ENCODE data around the gene IVD.
A peak's percentile ranks its signal among the peaks of the same experiment; 100 is the strongest.

IVD gene

DNA sequence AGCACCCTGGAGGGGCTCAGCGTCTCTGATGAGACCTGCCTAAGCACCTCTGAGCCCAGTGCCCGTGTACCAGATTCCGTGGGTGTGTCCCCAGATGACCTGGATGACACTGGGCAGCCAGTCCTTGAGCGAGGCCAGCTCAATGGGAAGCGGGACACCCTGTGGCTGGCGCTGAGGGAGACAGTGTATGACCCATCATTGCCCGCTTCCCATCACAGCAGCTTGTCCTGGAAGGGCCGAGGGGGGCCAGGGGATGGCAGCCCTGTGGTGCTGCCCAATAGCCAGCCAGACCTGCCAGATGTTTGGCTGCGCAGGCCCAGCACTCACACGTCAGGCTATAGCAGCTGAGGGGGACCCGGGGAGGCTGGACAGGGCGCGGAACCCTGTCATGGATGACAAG is 35.6 kb upstream of the IVD start:
- FAIRE-seq, result no peak
- no peak for TF ChIP-seq SPI1 (IDR thresholded peaks at IDR 0.05; ENCODE audit: low read depth, low read length)
- TF ChIP-seq PAX5 (IDR thresholded peaks at IDR 0.05; ENCODE audit: insufficient read depth, low read length, severe bottlenecking), result no peak
- TF ChIP-seq TAF1 (IDR thresholded peaks at IDR 0.05; ENCODE audit: low read depth, low read length), result no peak
- TF ChIP-seq POLR2A (IDR thresholded peaks at IDR 0.05; ENCODE audit: low read depth, low read length), result no peak
- no peak for TF ChIP-seq POLR2AphosphoS5 (IDR thresholded peaks at IDR 0.05; ENCODE audit: low read depth, low read length)
- no peak for TF ChIP-seq POU2F2 (IDR thresholded peaks at IDR 0.05; ENCODE audit: low read depth, low read length)
- DNase-seq (ENCODE audit: insufficient read length, low spot score), result no peak

DNA sequence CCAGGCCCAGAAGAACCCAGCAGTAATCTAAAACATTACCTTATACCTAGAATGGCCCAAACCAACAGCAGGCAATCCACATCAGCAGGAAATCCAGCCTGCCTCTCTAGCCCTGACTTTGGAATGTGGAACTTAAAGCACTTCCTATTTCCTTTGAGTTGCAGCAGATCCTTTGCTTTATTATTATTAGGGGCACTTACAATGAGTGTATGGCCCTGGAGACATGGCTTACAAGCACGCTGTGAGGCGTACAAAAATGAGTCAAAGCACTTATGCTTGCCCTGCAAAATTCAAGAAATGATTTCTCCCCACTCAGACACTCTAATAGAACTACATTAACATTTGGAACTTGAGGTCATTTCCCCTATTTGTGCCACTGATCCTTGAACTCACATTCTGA is 32.6 kb upstream of the IVD start:
- FAIRE-seq, result no peak

DNA sequence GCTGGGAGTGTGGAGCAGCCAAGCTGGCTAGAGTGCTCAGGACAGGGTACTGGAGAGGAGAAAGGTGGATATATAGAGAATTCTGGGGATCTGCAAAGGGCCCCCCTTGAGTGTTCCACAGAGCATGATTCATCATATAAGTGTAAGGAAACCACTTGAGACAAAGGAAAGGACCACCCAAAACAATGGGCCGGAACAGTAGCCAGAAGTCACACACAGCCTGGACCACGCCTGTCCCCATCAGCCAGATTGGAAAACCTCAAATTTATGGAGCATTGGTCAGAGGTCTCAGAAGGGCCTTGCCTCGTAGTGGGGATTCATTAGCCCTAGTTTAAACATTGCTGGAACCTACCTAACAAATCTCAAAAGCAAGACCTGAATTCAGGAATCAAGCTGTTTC is 28.0 kb upstream of the IVD start:
- DNase-seq (ENCODE audit: insufficient read length, low spot score) (no peak), FAIRE-seq (no peak)
- TF ChIP-seq SPI1 (IDR thresholded peaks at IDR 0.05; ENCODE audit: low read depth, low read length), result no peak
- no peak for TF ChIP-seq POLR2AphosphoS5 (IDR thresholded peaks at IDR 0.05; ENCODE audit: low read depth, low read length)
- no peak for TF ChIP-seq POLR2A (IDR thresholded peaks at IDR 0.05; ENCODE audit: low read depth, low read length)
- TF ChIP-seq POU2F2 (IDR thresholded peaks at IDR 0.05; ENCODE audit: low read depth, low read length), result no peak

More for the DNA sequence above, 32.6 kb upstream of the IVD start:
- TF ChIP-seq SPI1 (IDR thresholded peaks at IDR 0.05; ENCODE audit: low read depth, low read length) (0 out of 2 replicates have a peak, but pooled peaks have one; percentile 14), POLR2A (IDR thresholded peaks at IDR 0.05; ENCODE audit: low read depth, low read length) (no peak), TAF1 (IDR thresholded peaks at IDR 0.05; ENCODE audit: low read depth, low read length) (no peak)
- DNase-seq (ENCODE audit: insufficient read length, low spot score), result no peak

DNA sequence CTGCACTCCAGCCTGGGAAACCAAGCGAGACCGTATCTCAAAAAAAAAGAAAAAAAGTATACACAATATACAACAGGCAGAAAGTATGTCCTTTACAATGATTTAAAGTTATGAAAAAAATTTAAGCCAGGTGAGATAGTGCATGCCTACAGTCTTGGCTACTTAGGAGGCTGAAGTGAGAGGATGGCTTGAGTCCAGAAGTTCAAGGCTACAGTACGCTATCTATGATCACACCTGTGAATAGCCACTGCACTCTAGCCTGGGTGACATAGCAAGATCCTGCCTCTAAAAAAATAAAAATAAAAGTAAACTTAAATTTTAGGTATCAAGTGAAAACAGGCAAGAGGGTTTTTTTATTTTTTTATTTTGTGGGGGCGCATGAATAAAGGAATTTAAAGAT is 26.2 kb upstream of the IVD start:
- FAIRE-seq (no peak), DNase-seq (ENCODE audit: insufficient read length, low spot score) (no peak)
- TF ChIP-seq POLR2AphosphoS5 (IDR thresholded peaks at IDR 0.05; ENCODE audit: low read depth, low read length), result no peak
- no peak for TF ChIP-seq PAX5 (IDR thresholded peaks at IDR 0.05; ENCODE audit: insufficient read depth, low read length, severe bottlenecking)
- no peak for TF ChIP-seq POU2F2 (IDR thresholded peaks at IDR 0.05; ENCODE audit: low read depth, low read length)

DNA sequence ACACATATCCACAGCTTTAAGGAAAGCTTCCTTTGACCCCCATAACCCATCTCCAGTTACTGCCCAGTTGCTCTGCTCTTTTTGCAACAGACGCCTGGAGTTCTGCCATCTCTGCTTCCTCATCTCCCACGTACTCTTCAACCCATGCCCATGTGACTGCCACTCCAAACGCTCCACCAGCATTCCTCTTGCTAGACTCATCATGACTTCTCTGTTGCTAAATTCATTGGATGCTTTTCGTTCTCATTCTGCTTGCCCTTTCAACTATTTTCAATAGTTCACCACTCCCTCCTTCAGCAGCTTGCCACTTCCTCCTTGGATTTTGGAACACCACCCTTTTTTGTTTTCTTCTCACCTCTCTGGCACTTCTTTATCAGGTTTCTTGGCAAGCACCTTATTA is 25.7 kb upstream of the IVD start:
- TF ChIP-seq POLR2A (IDR thresholded peaks at IDR 0.05; ENCODE audit: low read depth, low read length), result no peak
- TF ChIP-seq POU2F2 (IDR thresholded peaks at IDR 0.05; ENCODE audit: low read depth, low read length), result no peak
- TF ChIP-seq SPI1 (IDR thresholded peaks at IDR 0.05; ENCODE audit: low read depth, low read length), result no peak
- no peak for TF ChIP-seq POLR2AphosphoS5 (IDR thresholded peaks at IDR 0.05; ENCODE audit: low read depth, low read length)
- no peak for TF ChIP-seq TAF1 (IDR thresholded peaks at IDR 0.05; ENCODE audit: low read depth, low read length)
- TF ChIP-seq PAX5 (IDR thresholded peaks at IDR 0.05; ENCODE audit: insufficient read depth, low read length, severe bottlenecking), result no peak
- no peak for DNase-seq (ENCODE audit: insufficient read length, low spot score)
- FAIRE-seq, result no peak

DNA sequence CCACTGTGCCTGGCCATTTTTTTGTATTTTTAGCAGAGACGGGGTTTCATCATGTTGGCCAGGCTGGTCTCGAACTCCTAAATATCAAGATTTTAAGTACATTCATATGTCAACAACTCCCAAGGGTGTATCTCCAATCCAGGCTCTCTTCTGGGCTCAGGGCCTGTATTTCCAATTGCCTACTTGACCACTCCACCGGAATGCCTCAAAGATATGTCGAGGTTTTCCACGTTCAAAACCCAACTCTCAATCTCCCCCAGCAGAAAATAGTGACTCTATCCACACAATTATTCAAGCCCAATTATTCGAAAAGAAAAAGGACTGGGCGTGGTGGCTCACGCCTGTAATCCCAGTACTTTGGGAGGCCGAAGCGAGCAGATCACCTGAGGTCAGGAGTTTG is 25.0 kb upstream of the IVD start:
- TF ChIP-seq SPI1 (IDR thresholded peaks at IDR 0.05; ENCODE audit: low read depth, low read length) (no peak), POLR2AphosphoS5 (IDR thresholded peaks at IDR 0.05; ENCODE audit: low read depth, low read length) (no peak), TAF1 (IDR thresholded peaks at IDR 0.05; ENCODE audit: low read depth, low read length) (no peak), PAX5 (IDR thresholded peaks at IDR 0.05; ENCODE audit: insufficient read depth, low read length, severe bottlenecking) (no peak), POLR2A (IDR thresholded peaks at IDR 0.05; ENCODE audit: low read depth, low read length) (no peak), POU2F2 (IDR thresholded peaks at IDR 0.05; ENCODE audit: low read depth, low read length) (no peak)
- DNase-seq (ENCODE audit: insufficient read length, low spot score) (no peak), FAIRE-seq (no peak)

DNA sequence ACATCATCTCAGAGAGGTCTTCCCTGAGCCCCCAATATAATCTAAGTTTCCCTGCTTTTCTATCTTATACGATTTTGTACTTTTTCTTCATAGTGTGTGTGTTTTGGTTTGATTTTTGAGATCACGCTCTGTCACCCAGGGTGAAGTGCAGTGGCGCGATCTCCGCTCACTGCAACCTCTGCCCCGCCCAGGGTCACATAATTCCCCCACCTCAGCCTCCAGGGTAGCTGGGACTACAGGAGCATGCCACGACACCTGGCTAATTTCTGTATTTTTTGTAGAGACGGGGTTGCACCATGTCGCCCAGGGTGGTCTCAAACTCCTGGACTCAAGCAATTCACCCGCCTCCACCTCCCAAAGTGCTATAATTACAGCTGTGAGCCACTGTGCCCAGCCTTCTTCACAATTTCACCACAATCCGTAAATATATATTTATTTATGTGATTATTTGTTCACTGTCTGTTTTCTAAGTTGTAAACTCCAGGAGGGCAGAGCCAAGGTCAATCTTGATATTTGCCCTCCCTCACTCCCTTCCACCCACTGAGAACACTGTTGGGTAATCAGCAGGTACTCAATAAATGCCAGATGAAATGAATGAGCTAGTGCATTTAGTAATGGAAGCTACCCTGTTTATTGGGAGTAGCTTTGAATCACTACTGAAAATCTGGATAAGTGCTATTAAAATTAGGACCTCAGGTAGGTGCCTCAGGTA is 23.6 kb upstream of the IVD start:
- DNase-seq (ENCODE audit: insufficient read length, low spot score), result no peak
- TF ChIP-seq SPI1 (IDR thresholded peaks at IDR 0.05; ENCODE audit: low read depth, low read length), result no peak
- no peak for TF ChIP-seq POLR2A (IDR thresholded peaks at IDR 0.05; ENCODE audit: low read depth, low read length)
- no peak for TF ChIP-seq TAF1 (IDR thresholded peaks at IDR 0.05; ENCODE audit: low read depth, low read length)
- no peak for TF ChIP-seq POLR2AphosphoS5 (IDR thresholded peaks at IDR 0.05; ENCODE audit: low read depth, low read length)
- no peak for TF ChIP-seq PAX5 (IDR thresholded peaks at IDR 0.05; ENCODE audit: insufficient read depth, low read length, severe bottlenecking)
- no peak for TF ChIP-seq POU2F2 (IDR thresholded peaks at IDR 0.05; ENCODE audit: low read depth, low read length)
- no peak for FAIRE-seq

DNA sequence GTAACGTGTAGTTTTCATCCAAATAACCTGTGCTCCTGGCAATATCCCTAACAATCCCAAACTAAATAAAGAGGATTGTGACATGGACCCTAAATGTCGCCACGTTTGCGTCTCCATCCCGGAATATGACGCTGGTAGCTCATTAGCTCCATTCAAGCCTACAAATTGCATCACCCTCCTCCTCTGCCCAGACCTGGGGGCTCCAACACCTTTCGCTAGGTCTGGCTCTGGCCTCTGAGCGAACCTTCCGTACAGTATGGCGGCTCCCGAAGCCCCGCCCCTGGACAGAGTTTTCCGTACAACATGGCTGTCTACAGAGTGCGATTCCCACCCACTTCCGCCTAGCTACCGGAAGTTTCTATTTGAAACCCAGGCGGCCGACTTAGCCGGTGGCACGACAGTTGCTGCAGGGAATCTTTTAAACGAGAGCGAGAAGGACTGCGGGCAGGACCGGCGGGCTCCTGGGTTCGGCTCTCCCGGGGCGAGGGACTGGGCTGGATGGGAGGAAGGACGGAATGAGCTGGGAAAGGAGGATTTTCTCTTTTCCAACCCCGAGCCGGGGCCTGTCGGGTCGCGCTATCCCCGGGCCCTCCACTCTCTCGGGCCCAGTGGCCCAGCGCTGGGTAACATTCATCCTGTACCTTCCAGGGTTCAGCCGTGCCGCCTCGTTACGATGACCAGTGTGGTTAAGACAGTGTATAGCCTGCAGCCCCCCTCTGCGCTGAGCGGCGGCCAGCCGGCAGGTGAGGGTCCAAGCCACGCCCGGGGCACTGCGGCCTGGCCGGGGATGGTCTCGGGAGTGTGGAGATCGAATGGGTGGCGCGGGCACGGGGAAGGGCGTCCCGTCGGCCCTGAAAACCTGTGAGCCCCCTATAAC is 22.8 kb upstream of the IVD start, which contains the start of gene KNSTRN:
Gene KNSTRN, plus strand, starts transcription at position 142 of the 877 bp plus-strand sequence. Its CDS starts 115 bp downstream, at position 257.
- DNase-seq (ENCODE audit: insufficient read length, low spot score) (peak; percentile 87), FAIRE-seq (peak; percentile 92)
- TF ChIP-seq TAF1 (IDR thresholded peaks at IDR 0.05; ENCODE audit: low read depth, low read length) (peak; percentile 67; the same call in 1 of the 2 replicates), PAX5 (IDR thresholded peaks at IDR 0.05; ENCODE audit: insufficient read depth, low read length, severe bottlenecking) (no peak), POU2F2 (IDR thresholded peaks at IDR 0.05; ENCODE audit: low read depth, low read length) (no peak), POLR2AphosphoS5 (IDR thresholded peaks at IDR 0.05; ENCODE audit: low read depth, low read length) (peak; percentile 64; the same call in 1 of the 2 replicates), SPI1 (IDR thresholded peaks at IDR 0.05; ENCODE audit: low read depth, low read length) (no peak; the same call in 1 of the 2 replicates), POLR2A (IDR thresholded peaks at IDR 0.05; ENCODE audit: low read depth, low read length) (peak; percentile 63; the same call in 1 of the 2 replicates)

DNA sequence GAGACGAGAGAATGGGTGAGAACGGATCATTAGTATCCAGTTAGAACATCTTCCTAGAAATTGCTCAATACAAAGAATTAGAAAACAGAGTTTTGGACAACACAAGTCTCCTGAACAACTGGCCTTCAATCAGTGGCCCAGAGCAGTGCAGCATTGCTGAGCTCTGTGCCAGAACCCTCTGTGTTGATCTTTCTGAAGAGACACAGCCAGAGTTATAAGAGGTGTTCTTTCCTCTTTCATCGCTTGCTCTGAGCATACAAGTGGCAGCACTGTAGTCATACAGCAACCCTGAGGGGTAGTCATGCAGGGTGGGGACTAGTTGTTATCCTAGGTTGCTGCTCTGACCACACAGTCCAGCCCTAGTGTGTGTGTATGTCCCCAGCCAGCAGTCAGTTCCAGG is 19.1 kb upstream of the IVD start:
- DNase-seq (ENCODE audit: insufficient read length, low spot score) (no peak), FAIRE-seq (no peak)
- TF ChIP-seq TAF1 (IDR thresholded peaks at IDR 0.05; ENCODE audit: low read depth, low read length), result no peak
- TF ChIP-seq POLR2AphosphoS5 (IDR thresholded peaks at IDR 0.05; ENCODE audit: low read depth, low read length), result no peak
- no peak for TF ChIP-seq POU2F2 (IDR thresholded peaks at IDR 0.05; ENCODE audit: low read depth, low read length)
- TF ChIP-seq PAX5 (IDR thresholded peaks at IDR 0.05; ENCODE audit: insufficient read depth, low read length, severe bottlenecking), result no peak
- no peak for TF ChIP-seq POLR2A (IDR thresholded peaks at IDR 0.05; ENCODE audit: low read depth, low read length)
- no peak for TF ChIP-seq SPI1 (IDR thresholded peaks at IDR 0.05; ENCODE audit: low read depth, low read length)

Data from GM12891 (cell line).